HG03159 (cell line): ENCODE measurements around the gene PTER.
A peak's percentile ranks its signal among the peaks of the same experiment; 100 is the strongest.

Experiments
- ATAC-seq: cut with Tn5 transposase; IDR thresholded peaks from one replicate; pipeline ENCODE4 v1.9.1; 2021; ENCODE audit warnings: mild to moderate bottlenecking, moderate library complexity; ENCODE audit not compliant: unreplicated experiment

The PTER gene, protein sequence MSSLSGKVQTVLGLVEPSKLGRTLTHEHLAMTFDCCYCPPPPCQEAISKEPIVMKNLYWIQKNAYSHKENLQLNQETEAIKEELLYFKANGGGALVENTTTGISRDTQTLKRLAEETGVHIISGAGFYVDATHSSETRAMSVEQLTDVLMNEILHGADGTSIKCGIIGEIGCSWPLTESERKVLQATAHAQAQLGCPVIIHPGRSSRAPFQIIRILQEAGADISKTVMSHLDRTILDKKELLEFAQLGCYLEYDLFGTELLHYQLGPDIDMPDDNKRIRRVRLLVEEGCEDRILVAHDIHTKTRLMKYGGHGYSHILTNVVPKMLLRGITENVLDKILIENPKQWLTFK

DNA sequence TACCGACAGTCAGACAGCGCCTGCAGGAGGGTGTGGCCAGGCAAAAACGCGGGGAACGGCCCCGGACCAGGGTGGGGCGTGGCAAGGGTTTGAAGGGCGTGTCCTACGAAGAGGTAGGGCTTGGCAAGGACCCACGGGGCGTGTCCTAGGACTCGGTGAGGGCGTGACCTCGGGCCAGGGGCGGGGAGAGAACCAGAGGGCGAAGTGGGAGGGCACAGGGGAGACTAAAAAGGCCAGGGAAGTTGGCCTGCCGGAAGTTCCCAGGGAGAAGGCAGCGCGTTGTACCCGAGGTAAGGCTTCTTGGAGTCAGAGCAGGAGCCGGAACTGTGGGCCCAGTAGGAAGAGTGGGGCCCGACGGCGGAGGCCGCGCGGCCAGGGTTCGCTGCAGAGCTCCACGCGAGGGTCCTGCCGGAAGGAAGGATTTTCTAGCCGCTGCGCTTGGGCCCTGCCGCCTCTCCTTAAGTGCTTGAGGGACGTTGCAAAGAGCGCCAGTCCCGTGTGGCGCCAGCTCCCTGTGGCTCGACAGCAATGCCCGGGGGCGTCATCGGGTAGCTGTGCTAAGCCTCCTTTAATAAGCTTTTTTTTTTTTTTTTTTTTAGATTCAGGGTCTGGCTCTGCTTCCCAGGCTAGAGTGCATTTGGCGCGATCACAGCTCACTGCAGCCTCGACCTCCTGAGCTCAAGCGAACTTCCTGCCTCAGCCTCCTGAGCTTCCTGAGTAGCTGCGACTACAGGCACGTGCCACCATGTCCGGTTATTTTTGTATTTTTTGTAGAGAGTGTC lies at the start of gene PTER:
Gene PTER, plus strand, starts transcription at position 253 of the 782 bp plus-strand sequence. CDS start 47,375 bp downstream, outside the sequence.
- ATAC-seq = peak; percentile 98

DNA sequence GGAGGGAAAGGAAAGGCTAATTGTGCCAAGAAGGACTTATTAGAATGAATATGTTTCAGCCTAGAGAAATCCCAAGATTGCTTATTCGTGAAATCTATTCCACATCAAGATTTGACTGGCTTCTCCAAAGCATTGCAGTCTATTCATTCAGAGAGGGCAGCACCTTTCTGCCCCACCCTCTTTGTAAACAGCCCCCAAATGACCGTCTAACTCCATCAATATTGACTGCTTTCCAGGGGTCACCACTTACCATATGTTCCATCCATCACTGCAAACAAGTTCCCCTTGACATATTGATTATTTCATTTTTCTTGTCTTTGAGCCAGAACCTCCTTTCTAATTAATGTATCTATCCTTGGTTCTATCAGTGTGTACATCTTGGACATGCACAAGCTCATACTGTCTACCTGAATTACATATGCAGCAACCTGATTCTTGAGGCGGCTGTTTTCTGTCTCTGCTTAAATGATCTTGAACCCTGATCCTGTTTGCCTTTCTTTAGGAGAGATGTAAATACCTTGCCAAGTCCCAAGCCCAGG lies 44.2 kb upstream of the PTER start:
- ATAC-seq = no peak

DNA sequence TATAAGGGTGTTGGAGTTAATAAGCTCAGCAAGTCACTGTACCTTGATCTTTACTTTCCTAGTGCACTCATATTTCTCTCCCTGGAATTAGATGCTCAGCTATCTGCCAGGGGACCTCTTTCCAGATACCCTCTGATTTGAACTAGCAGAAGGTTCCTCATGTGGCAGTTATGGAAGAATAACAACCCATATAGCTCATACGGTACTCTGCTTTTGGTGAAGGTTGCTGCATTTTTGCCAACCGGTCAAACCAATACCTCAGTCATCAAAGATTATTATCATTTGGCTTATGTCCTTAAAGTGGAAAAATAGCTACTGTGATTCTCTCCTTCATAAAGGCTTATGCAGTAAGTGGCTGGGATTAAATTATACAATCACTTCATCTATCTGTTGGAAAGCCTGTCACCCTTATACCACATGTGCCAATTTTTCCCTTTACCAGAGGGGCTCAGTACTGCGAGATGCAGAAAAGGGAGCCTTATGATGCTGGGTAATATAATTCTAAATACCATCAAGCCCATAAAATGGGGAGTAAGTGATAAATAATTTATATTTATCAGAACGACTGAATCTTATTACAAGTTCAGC lies 43.4 kb upstream of the PTER start:
- no peak for ATAC-seq

DNA sequence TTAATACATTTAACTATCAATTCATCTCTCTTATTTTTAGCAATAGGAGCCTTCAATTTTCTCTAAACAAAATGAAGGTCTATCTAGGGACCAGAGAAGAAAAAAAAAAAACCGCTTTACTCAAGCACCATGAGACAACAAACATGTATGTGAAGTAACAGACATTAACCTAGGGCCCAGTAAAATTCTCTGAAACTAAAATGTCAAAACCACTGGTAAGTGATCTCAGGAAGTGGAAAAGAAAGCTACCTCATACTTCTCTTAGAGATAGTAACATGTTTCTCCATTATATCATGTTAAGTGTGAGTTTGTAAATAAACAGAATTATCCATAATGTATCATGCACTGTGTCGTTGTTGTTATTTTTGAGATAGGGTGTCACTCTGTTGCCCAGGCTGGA lies 35.4 kb upstream of the PTER start:
- no peak for ATAC-seq

DNA sequence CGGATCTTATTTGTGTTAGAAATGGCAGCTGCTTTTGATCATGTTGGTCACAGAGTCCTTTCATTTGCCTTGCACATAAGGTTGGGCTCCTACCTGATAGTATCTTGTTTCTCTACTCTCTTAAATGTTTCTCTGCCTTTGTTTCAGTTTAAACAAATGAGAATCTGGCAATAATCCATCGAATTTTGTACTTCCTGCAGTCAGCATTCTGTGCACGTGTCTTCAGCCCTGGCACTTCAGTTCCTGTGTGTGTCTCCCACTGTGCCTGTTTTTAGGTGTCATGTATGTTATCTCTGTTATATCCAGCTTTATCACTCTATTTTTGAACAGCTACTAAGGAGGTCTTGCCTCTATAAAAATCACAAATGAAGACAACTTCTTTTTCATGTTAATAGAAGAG lies 28.4 kb upstream of the PTER start:
- no peak for ATAC-seq

DNA sequence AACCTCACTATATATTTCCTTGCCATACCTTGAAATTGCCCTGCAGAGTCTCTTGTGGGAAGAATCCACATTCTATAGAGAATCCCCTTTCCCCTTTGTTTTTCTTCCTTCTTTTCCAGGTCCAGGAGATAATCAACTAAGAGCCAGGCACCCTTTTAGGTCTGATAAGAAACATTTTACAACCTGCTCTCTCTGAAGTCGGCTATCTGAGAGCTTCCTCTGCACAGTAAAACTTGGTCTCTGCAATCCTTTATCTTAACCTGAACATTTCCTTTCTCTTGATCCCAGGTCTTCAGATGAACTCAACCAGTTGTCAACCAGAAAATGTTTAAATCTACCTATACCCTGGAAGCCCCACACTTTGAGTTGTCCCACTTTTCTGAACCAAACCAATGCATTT lies 19.5 kb upstream of the PTER start:
- no peak for ATAC-seq

DNA sequence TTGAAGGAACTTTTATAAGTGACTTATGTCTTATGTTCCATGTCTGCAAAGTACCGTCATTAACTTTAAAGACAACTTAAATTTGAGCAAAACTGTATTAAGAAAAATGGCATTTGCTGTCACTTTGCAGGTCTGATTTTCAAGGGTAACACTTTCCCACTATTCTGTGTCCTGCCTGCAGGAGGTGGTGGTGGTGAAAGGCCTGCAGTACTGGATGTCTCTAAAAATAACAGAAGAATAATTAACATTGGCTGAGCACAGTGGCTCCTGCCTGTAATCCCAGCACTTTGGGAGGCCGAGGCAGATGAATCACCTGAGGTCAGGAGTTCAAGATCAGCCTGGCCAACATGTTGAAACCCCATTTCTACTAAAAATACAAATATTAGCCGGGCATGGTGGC lies 13.2 kb upstream of the PTER start:
- no peak for ATAC-seq

DNA sequence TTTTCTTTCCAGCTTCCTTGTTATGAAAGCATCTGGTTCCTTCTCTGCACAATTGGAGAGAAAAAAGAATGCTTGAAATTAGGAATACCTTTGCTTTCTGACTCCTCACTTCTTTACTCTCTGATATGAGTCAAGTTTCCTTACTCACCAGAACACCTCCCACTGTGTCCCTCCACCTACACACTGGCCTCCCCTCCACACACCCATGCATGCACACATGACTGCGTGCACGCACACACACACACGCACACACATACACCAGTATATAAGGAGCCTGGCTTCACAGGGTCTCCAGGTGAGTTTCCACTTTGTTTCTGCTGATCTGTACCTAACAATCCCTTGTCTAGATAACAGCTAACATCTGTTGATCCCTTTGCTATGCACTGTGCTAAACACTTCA lies 11.4 kb upstream of the PTER start:
- ATAC-seq = no peak

DNA sequence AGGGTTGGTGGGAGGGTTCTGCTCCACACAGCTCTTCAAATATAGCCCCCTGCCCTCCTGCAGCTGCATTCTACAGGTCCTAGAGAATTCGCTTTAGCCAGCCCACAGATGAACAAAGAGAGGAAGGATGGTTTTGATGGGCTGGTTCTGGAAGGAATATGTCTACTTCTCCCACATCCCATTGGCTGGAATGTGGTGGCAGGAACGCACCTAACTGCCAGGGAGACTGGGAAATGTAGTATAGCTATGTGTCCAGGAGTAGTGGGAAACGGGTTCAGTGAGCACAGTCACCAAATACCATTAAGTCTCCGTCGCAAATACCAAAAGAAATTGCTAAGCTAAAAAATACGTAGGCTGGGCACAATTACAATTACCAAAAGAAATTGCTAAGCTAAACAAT lies 7.3 kb upstream of the PTER start:
- no peak for ATAC-seq

DNA sequence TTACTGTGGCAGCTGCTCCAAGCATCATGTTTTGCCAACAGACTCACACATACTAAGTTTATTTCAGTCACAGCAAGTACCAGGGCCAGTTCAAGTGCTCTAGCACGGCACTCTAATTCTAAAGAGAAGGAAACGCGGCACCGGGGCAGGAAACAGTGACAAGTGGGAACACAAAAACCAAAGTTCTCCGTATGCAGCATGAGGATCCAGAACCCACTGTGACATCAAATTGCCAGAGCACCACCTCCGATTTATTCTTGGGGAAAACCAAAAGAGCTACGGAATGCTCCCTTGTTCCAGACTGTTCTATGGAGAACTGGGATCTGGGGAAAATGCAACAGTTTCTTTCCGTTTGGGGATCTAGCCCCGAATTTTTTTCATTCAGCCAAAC lies 448 bp upstream of the PTER start:
- peak; percentile 12 for ATAC-seq

DNA sequence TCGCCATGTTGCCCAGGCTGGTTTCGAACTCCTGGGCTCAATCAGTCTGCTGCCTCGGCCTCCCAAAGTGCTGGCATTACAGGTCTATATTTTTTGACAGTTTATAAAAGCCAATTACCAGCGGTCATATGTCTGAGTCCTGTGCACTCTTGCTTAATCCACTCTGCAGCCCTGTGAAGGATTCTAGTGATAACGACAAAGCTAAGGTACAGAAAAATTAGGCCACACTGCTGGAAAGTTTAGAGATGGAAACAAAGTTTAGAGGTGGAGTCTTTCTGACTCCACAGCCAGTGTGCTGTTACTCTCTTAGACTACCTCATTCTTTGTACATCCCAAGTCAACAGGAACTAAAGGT lies 707 bp downstream of the PTER start:
- no peak for ATAC-seq

DNA sequence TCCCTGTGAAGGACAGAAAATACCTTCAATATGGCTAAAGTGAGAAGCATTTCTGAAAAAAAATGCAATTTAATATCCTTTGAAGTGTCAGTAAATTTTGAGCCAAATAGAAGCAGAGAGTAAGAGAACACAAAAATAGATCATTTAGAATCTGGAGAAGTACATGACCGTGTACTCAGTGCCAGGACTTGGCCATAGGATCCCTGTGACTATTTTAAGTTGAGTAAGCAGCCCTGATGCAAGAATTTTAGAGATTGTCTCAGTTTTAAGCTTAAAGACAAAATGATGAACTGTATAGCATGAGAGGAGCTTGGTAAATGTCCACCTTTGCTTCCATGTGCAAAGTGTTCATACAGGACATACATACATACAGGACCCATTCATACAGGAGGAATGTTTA lies 2.5 kb downstream of the PTER start:
- ATAC-seq = no peak

DNA sequence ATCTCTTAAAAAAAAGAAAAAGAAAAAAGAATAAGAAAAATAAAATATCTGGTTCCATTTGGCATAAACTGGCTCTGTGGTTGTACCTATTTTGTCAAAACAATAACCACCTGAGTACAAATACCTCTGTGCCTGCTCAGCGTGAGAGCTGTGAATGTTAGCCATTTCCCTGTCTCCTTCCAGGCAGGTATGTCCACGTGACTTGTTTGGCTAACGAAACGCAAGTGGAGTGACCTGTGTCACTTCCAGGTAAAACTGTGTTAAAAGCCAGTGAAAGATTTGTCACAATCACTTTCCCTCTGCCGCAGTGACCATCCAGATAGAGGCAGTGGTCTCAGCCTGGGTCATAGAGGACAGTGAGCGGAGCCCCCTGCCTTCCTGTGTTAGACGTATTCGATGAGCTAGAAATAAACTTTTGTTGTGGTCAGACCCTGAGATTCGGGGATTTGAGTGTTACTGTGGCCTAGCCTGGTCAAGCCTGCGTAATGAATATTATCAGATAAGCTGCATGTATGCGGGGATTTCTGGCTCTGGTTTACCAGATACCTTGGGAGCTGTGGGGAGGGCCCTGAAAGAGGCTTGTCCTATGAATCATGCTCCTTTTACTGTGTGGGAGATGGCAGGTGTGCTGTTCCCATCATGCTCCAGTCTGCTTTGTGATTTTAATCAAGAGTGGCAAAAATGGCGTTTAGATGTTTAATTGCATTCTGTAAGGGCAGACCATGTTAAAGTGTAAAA lies 3.8 kb downstream of the PTER start:
- no peak for ATAC-seq

DNA sequence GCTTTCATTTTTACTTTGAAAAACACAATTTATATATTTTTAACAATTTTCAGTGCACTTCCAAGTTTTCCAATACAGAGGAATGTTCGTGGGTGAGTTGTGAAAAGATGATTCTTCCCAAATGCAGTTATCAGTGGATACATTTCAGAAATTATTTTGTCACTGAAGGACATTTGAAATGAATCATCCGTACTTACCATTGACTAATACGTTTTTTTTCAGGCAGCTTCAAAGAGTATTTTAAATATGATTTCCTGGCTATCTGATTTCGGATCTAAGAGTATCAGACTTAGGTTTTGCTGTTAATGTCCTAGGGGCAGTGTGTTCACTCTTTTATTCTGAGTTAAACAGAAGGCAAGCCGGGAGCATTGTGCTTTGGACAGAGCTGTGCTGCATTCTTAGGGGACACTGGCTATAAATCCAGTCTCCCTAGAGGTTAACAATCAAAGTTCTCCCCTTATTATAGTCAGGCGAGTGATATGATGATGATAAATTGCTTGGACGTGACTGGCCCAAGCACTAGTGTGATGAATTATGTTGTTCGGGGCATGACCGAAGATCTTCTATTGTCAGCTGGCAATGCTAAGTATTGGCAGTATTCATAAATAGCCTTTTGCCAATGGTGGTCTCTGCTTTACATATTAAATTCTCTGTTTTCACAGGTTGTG lies 4.5 kb downstream of the PTER start:
- ATAC-seq = no peak

DNA sequence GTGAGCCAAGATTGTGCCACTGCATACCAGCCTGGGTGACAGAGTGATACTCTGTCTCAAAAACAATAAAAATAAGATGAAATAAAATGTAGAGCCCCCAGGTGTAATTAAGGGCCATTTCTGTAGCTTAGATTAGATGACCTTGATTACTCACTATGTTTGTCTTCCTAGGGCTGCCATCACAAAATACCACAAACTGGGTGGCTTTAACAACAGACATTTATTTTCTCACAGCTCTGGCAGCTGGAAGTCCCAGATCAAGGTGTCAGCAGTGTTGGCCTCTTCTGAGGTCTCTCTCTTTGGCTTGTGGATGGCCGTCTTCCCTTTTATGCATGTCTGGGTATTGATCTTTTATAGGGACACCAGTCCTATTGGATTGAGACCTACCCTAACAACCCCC lies 6.1 kb downstream of the PTER start:
- ATAC-seq = no peak

DNA sequence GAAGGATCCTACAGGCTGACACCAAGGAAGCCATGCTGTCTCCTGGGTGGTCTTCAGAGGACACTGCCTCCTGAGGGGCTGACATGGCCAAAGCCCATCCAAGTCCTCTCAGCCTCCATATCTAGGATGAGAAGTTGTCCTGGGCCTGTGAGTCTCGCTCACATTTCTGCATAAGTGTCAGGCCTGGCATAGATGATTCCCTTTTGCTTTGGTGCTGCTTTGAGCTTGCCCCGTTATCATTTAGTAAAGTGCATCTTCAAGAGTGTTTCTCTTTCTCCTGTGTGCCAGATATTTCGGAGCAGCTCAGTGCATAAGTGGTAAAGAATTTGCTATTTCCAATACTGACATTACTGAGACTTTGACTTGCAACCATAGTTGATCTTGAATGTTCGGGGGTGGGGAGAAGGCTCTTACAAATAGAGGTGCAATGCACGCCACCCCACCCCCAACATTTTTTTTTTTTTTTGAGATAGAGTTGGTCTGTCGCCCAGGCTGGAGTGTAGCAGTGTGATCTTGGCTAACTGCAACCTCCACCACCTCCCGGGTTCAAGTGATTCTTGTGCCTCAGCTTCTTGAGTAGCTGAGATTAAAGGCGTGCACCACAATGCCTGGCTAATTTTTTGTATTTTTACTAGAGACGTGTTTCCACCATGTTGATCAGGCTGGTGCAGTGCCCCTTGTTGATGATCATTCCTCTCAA lies 9.1 kb downstream of the PTER start:
- no peak for ATAC-seq

DNA sequence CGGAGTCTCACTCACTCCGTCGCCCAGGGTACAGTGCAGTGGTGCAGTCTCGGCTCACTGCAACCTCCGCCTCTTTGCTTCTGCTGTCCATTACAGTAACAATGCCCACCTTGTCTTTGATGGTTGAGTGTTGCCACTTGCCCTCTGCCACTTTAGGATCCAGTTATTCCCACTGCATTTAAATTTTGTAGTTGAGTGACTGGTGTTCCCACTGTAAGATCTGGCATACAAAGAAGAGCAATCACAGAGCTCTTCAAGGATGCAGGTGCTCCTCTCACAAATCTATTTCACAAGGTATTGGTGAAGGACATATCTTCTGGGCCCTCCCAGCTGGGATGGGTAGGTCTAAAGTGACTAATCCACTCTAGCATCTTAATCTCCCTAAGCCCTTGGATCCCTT lies 12.6 kb downstream of the PTER start:
- ATAC-seq = no peak

DNA sequence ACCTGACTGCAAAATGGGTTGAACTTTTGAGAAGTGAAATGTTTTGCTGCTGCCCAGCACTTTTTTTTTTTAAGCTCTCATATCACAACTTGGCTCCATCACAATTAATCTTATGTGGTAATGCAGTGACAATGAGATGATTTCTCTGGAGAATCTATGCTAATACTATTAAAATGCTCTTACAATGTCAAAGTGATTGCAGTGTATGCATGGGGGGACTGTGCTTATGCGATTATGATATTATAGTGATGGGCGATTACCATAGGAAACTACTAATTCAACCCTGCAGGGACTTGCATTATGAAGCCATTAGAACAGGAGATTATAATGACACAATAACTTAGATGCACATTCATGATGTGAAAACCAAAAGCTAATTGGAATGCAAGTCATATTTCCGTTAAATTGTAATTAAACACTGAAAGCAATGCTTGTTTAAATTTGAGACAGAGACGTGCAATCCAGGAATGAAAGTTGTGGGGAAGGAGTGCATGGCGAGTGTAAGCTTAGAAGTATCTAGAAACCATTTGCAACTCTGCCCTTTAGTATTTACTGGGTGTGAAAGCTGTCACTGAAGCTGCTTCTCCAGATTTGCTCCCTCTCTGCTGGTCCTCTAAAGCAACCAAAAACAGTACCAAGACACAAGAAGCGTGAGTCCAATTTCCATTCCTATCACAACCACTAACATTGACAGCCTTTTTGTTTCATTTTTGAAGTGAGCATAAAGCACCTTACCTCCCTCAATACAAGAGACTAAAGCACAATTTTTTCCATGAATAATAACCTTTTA lies 21.6 kb downstream of the PTER start:
- no peak for ATAC-seq

DNA sequence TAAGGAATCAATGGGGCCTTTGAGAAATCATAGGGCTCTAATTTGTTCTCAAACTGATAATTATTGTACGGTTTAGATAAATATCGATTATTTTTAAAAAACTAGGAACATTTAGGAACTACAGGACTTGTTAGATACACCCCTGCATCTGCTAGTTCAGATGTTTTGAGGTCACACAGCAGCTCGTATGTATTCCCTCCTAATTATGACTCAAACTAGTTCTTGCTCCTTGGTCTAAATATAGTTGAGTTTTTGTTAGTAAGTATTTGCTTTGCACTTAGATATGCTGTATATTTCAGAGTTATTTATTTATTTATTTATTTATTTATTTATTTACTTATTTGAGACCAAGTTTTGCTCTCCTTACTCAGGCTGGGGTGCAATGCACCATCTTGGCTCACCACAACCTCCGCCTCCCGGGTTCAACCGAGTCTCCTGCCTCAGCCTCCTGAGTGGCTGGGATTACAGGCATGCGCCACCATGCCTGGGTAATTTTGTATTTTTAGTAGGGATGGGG lies 22.7 kb downstream of the PTER start:
- ATAC-seq = no peak
